HCT116 (cell line): ENCODE measurements around the gene SCN2A. TPM values are rescaled to one million over a fixed set of nuclear protein-coding genes. Genes with fewer than 3 reads are reported as not detected.

ENCODE experiments used
- ATAC-seq: fragments of 200-7000 bp; cut with Tn5 transposase; 2 replicates; pipeline ENCODE4 v1.9.1; 2020; ENCODE audit warnings: mild to moderate bottlenecking, moderate library complexity
- BruUV-seq: library from RNA; stranded (reverse); fragments of 400-500 nt; replicated peaks from 2 replicates; lab custom pipeline; 2021; lab: Mats Ljungman, UMichigan
- CTCF ChIA-PET: fragments of 300-600 bp; sonication (Branson Sonifier 250); formaldehyde crosslinking; loops from one replicate; lab custom pipeline; 2021; ENCODE audit warnings: antibody characterized with exemption; lab: Charles Lee
- POLR2A ChIA-PET: fragments of 300-600, 350-600 bp; sonication (Branson Sonifier 250); formaldehyde crosslinking; loops from one replicate; lab custom pipeline; 2021; ENCODE audit warnings: antibody characterized with exemption; lab: Charles Lee
- RAD21 ChIA-PET, 2 experiments: fragments of 300-600 bp; sonication (Branson Sonifier 250); formaldehyde crosslinking; loops; one replicate each; lab custom pipeline; 2023; ENCODE audit warnings: low total read pairs in 2 of 2; ENCODE audit not compliant: uncharacterized antibody in 2 of 2, unreplicated experiment in 2 of 2, low non-redundant PET in 1 of 2; lab: Charles Lee
- DNase-seq: peaks from one replicate; pipeline ENCODE4 v3.0.0-alpha.2; 2010; ENCODE audit warnings: low read depth, low spot score
- H2AFZ ChIP-seq: fragments of 200-600 bp; shearing (Covaris generic), sonication (generic); 2 replicates; pipeline ENCODE4 v1.6.1; 2017; ENCODE audit warnings: low read depth, mixed run types, mixed read lengths, antibody characterized with exemption, low read length; ENCODE audit not compliant: poor library complexity, severe bottlenecking
- H3K27ac ChIP-seq: 2 replicates; pipeline ENCODE4 v1.5.1; 2012; ENCODE audit warnings: low read depth, low read length
- H3K27me3 ChIP-seq: fragments of 200-600 bp; sonication (generic); 2 replicates; pipeline ENCODE4 v1.6.1; 2016; ENCODE audit warnings: mixed run types, low read length, mixed read lengths; ENCODE audit not compliant: insufficient read depth
- H3K36me3 ChIP-seq, 2 experiments: fragments of 200-500 bp in 1 of 2; fragments of 200-600 bp in 1 of 2; sonication (Bioruptor generic) in 1 of 2; sonication (generic) in 1 of 2; 2 replicates each; pipeline versions ENCODE4 v1.5.1 to v1.6.1; 2014 to 2016; ENCODE audit warnings: low read length in 2 of 2, inconsistent platforms in 1 of 2, mixed read lengths in 1 of 2, mixed run types in 1 of 2; ENCODE audit not compliant: insufficient read depth in 2 of 2, control insufficient read depth in 1 of 2
- H3K4me1 ChIP-seq, 2 experiments: fragments of 200-600 bp in 1 of 2; sonication (generic) in 1 of 2; 2 replicates each; pipeline versions ENCODE4 v1.5.1 to v1.6.1; 2012 to 2017; ENCODE audit warnings: low read length in 2 of 2, inconsistent platforms in 1 of 2, mild to moderate bottlenecking in 1 of 2, mixed read lengths in 1 of 2, mixed run types in 1 of 2, moderate library complexity in 1 of 2; ENCODE audit not compliant: insufficient read depth in 2 of 2, control insufficient read depth in 1 of 2
- H3K4me2 ChIP-seq: fragments of 200-600 bp; sonication (generic); 2 replicates; pipeline ENCODE4 v1.6.1; 2017; ENCODE audit warnings: mixed run types, low read length, mixed read lengths
- H3K4me3 ChIP-seq, 2 experiments: fragments of 200-600 bp in 1 of 2; sonication (generic) in 1 of 2; replicated peaks in 1 of 2; 2 replicates each; pipeline ENCODE4 v1.5.1; 2011 to 2016; ENCODE audit warnings: low read length in 2 of 2, control low read depth in 1 of 2, low read depth in 1 of 2, mild to moderate bottlenecking in 1 of 2, mixed read lengths in 1 of 2, mixed run types in 1 of 2
- H3K79me2 ChIP-seq: fragments of 200-600 bp; sonication (generic); 2 replicates; pipeline ENCODE4 v1.6.1; 2017; ENCODE audit warnings: mild to moderate bottlenecking, mixed run types, low read length, moderate library complexity, mixed read lengths; ENCODE audit not compliant: insufficient read depth
- H3K9ac ChIP-seq: fragments of 200-600 bp; sonication (generic); 2 replicates; pipeline ENCODE4 v1.6.1; 2016; ENCODE audit warnings: low read length, mixed read lengths
- H3K9me2 ChIP-seq: fragments of 200-600 bp; sonication (generic), shearing (Covaris generic); 2 replicates; pipeline ENCODE4 v1.6.1; 2017; ENCODE audit warnings: mixed run types, mild to moderate bottlenecking, moderate library complexity; ENCODE audit not compliant: insufficient read depth
- H3K9me3 ChIP-seq, 2 experiments: fragments of 200-500 bp in 1 of 2; fragments of 200-600 bp in 1 of 2; sonication (Bioruptor generic) in 1 of 2; sonication (generic) in 1 of 2; 2 replicates each; pipeline ENCODE4 v1.6.1; 2014 to 2017; ENCODE audit warnings: low read length in 2 of 2, mixed read lengths in 2 of 2, inconsistent platforms in 1 of 2, low read depth in 1 of 2, mild to moderate bottlenecking in 1 of 2, mixed run types in 1 of 2, moderate library complexity in 1 of 2; ENCODE audit not compliant: control insufficient read depth in 1 of 2, insufficient read depth in 1 of 2
- H4K20me1 ChIP-seq: fragments of 200-600 bp; sonication (generic), shearing (Covaris generic); 2 replicates; pipeline ENCODE4 v1.6.1; 2017; ENCODE audit warnings: mixed run types, mild to moderate bottlenecking, moderate library complexity; ENCODE audit not compliant: insufficient read depth
- CBX3 ChIP-seq: IDR thresholded peaks from 2 replicates; pipeline ENCODE4 v1.6.1; 2012; ENCODE audit warnings: low read depth
- CEBPB ChIP-seq: IDR thresholded peaks from 2 replicates; pipeline ENCODE4 v1.6.1; 2012; ENCODE audit warnings: low read depth
- EGR1 ChIP-seq: IDR thresholded peaks from 2 replicates; pipeline ENCODE4 v1.6.1; 2012; ENCODE audit warnings: low read depth
- ELF1 ChIP-seq: IDR thresholded peaks from 2 replicates; pipeline ENCODE4 v1.6.1; 2012; ENCODE audit warnings: low read depth, borderline replicate concordance
- EZH2 ChIP-seq: fragments of 200-600 bp; sonication (generic); IDR thresholded peaks from 2 replicates; pipeline ENCODE4 v1.6.1; 2017; ENCODE audit warnings: antibody characterized with exemption, mixed run types
- EZH2phosphoT487 ChIP-seq: fragments of 200-600 bp; IDR thresholded peaks from 2 replicates; pipeline ENCODE4 v1.6.1; 2018; ENCODE audit warnings: antibody characterized with exemption, borderline replicate concordance
- JUND ChIP-seq: IDR thresholded peaks from 2 replicates; pipeline ENCODE4 v1.6.1; 2012
- POLR2AphosphoS5 ChIP-seq: IDR thresholded peaks from 2 replicates; pipeline ENCODE4 v1.6.1; 2011; ENCODE audit warnings: mild to moderate bottlenecking, low read depth, low read length, moderate library complexity
- SP1 ChIP-seq: IDR thresholded peaks from 2 replicates; pipeline ENCODE4 v1.6.1; 2012; ENCODE audit warnings: low read depth
- SRF ChIP-seq: IDR thresholded peaks from 2 replicates; pipeline ENCODE4 v1.6.1; 2012; ENCODE audit warnings: low read depth
- TCF7L2 ChIP-seq: IDR thresholded peaks from 2 replicates; pipeline ENCODE4 v1.7.0; 2011; ENCODE audit warnings: borderline replicate concordance, inconsistent platforms; ENCODE audit not compliant: insufficient read depth, insufficient read length; ENCODE audit errors: extremely low read depth
- ZFX ChIP-seq: fragments of 450-650 bp; IDR thresholded peaks from 2 replicates; pipeline ENCODE4 v1.6.1; 2017
- ZNF274 ChIP-seq: fragments of 200-500 bp; sonication (Bioruptor generic); IDR thresholded peaks from 2 replicates; pipeline ENCODE4 v1.6.1; 2014; ENCODE audit warnings: mild to moderate bottlenecking, low read depth, low read length, inconsistent platforms
- intact Hi-C: fragments of 100-400 bp; cut with micrococcal nuclease; formaldehyde crosslinking; loops from 2 replicates; pipeline ENCODE4 v1.10.0; 2022
- total RNA-seq: library from RNA; stranded (reverse); gene quantifications from one replicate; pipeline ENCODE4 v1.2.1, GENCODE V29; 2021; ENCODE audit not compliant: unreplicated experiment
- TF ChIP-seq, protein P1 (sequence below): IDR thresholded peaks from 2 replicates; pipeline ENCODE4 v1.6.1; 2012
- TF ChIP-seq, protein P2 (sequence below): IDR thresholded peaks from 2 replicates; pipeline ENCODE4 v1.6.1; 2011; ENCODE audit warnings: mild to moderate bottlenecking, low read length, moderate library complexity; ENCODE audit not compliant: insufficient replicate concordance; ENCODE audit errors: extremely low read depth
- TF ChIP-seq, protein P3 (sequence below): IDR thresholded peaks from 2 replicates; pipeline ENCODE4 v1.6.1; 2012

SCN2A gene
- total RNA-seq, 1 experiment from 2014 or later: 0.25 TPM

GRCh38 chr2:165431014-165431413 lies 191.8 kb downstream of the SCN2A start:
- Histone ChIP-seq H2AFZ (no peak overlapping the region), H3K4me1 (no peaks in the 10 kb centered on the region), H3K9ac (no peak overlapping the region), H3K27ac (no peak overlapping the region), H3K4me3 (no peak overlapping the region)
- intact Hi-C loops: no loop called here
- POLR2A ChIA-PET: no interaction called here
- no peak for ATAC-seq
- RAD21 ChIA-PET: no interaction called here
- no peak for TF ChIP-seq ELF1
- no peak for TF ChIP-seq ZFX
- no peak for TF ChIP-seq JUND
- TF ChIP-seq, protein P1, sequence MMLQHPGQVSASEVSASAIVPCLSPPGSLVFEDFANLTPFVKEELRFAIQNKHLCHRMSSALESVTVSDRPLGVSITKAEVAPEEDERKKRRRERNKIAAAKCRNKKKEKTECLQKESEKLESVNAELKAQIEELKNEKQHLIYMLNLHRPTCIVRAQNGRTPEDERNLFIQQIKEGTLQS: no peak
- TF ChIP-seq EZH2: no peak
- TF ChIP-seq SRF: no peak
- TF ChIP-seq, protein P2, sequence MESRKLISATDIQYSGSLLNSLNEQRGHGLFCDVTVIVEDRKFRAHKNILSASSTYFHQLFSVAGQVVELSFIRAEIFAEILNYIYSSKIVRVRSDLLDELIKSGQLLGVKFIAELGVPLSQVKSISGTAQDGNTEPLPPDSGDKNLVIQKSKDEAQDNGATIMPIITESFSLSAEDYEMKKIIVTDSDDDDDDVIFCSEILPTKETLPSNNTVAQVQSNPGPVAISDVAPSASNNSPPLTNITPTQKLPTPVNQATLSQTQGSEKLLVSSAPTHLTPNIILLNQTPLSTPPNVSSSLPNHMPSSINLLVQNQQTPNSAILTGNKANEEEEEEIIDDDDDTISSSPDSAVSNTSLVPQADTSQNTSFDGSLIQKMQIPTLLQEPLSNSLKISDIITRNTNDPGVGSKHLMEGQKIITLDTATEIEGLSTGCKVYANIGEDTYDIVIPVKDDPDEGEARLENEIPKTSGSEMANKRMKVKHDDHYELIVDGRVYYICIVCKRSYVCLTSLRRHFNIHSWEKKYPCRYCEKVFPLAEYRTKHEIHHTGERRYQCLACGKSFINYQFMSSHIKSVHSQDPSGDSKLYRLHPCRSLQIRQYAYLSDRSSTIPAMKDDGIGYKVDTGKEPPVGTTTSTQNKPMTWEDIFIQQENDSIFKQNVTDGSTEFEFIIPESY: no peak
- no peak for TF ChIP-seq EGR1
- no peak for TF ChIP-seq CEBPB
- no peak for TF ChIP-seq TCF7L2
- no peak for TF ChIP-seq EZH2phosphoT487
- no peak for TF ChIP-seq POLR2AphosphoS5
- TF ChIP-seq, protein P3, sequence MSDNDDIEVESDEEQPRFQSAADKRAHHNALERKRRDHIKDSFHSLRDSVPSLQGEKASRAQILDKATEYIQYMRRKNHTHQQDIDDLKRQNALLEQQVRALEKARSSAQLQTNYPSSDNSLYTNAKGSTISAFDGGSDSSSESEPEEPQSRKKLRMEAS: no peak
- no peak for TF ChIP-seq ZNF274
- TF ChIP-seq CBX3: no peak
- TF ChIP-seq SP1: no peak
- TF ChIP-seq, all 23 proteins: peak for 0
- CTCF ChIA-PET: no interaction called here
- BruUV-seq: no TSS peak
- Histone ChIP-seq H3K9me3 (no peaks in the 10 kb centered on the region), H3K79me2 (no peaks in the 10 kb centered on the region), H3K4me2 (no peak overlapping the region), H4K20me1 (no peaks in the 10 kb centered on the region), H3K27me3 (no peaks in the 10 kb centered on the region), H3K9me2 (no peaks in the 10 kb centered on the region), H3K36me3 (no peaks in the 10 kb centered on the region)
- DNase-seq: no peak
